Endothelial cell of umbilical vein (primary cell): Measurements from ENCODE around the gene BRWD1. TPM values are rescaled to one million over a fixed set of nuclear protein-coding genes. Genes with fewer than 3 reads are reported as not detected.

Source experiments
- BruUV-seq: library from RNA; stranded (reverse); fragments of 400-500 nt; replicated peaks from 2 replicates; lab custom pipeline; 2021; lab: Mats Ljungman, UMichigan
- CTCF ChIA-PET: fragments of 300-600, 350-600 bp; sonication (Branson Sonifier 250); formaldehyde crosslinking; loops from one replicate; lab custom pipeline; 2021; ENCODE audit warnings: antibody characterized with exemption, inconsistent platforms; lab: Charles Lee
- POLR2A ChIA-PET: fragments of 300-600, 350-600 bp; sonication (Branson Sonifier 250); formaldehyde crosslinking; loops from one replicate; lab custom pipeline; 2021; ENCODE audit warnings: antibody characterized with exemption, inconsistent platforms; lab: Charles Lee
- DNase-seq: peaks from one replicate; pipeline ENCODE4 v3.0.0-alpha.2; 2011; ENCODE audit warnings: low read depth, low spot score
- FAIRE-seq: peaks from 2 replicates; lab custom pipeline; 2011; peaks lifted over from hg19 to GRCh38; lab: Jason Lieb, UNC
- H2AFZ ChIP-seq: 2 replicates; pipeline ENCODE4 v1.6.0; 2012; ENCODE audit warnings: low read depth, low read length, control low read depth, inconsistent platforms
- H3K27ac ChIP-seq: 2 replicates; pipeline ENCODE4 v1.5.1; 2011; ENCODE audit warnings: low read depth, mild to moderate bottlenecking, control low read depth, low read length, moderate library complexity; ENCODE audit not compliant: insufficient read depth
- H3K27me3 ChIP-seq, 2 experiments: 2 replicates each; pipeline versions ENCODE4 v1.6.0 to v1.6.1; 2011; ENCODE audit warnings: low read length in 2 of 2, mixed read lengths in 1 of 2; ENCODE audit not compliant: control insufficient read depth in 2 of 2, insufficient read depth in 2 of 2
- H3K36me3 ChIP-seq, 2 experiments: 2 replicates in 1 of 2; 3 replicates in 1 of 2; pipeline ENCODE4 v1.5.1; 2011; ENCODE audit warnings: low read length in 2 of 2, mild to moderate bottlenecking in 1 of 2, moderate library complexity in 1 of 2; ENCODE audit not compliant: control insufficient read depth in 2 of 2, insufficient read depth in 2 of 2; ENCODE audit errors: extremely low read depth in 1 of 2
- H3K4me1 ChIP-seq: 3 replicates; pipeline ENCODE4 v1.5.1; 2011; ENCODE audit warnings: mild to moderate bottlenecking, low read length; ENCODE audit not compliant: control insufficient read depth, insufficient read depth; ENCODE audit errors: extremely low read depth
- H3K4me2 ChIP-seq: 2 replicates; pipeline ENCODE4 v1.6.1; 2011; ENCODE audit warnings: low read length, control low read depth, mixed read lengths; ENCODE audit not compliant: insufficient read depth
- H3K4me3 ChIP-seq, 3 experiments: fragments of 200-600 bp in 1 of 3; sonication (generic), shearing (Covaris generic) in 1 of 3; replicated peaks in 1 of 3; 2 replicates each; pipeline ENCODE4 v1.5.1; 2011 to 2016; ENCODE audit warnings: control low read depth in 3 of 3, low read length in 3 of 3, mild to moderate bottlenecking in 2 of 3, inconsistent platforms in 1 of 3, low read depth in 1 of 3, moderate library complexity in 1 of 3; ENCODE audit not compliant: insufficient read depth in 1 of 3
- H3K79me2 ChIP-seq: 2 replicates; pipeline ENCODE4 v1.6.0; 2012; ENCODE audit warnings: low read length, inconsistent platforms; ENCODE audit not compliant: control insufficient read depth, insufficient read depth
- H3K9ac ChIP-seq: replicated peaks from 2 replicates; pipeline ENCODE3; 2011; ENCODE audit warnings: low read length, control low read depth; ENCODE audit not compliant: insufficient read depth; ENCODE audit errors: extremely low read depth
- H3K9me1 ChIP-seq: replicated peaks from 3 replicates; pipeline ENCODE4 v1.6.0; 2011; ENCODE audit warnings: mild to moderate bottlenecking, low read length; ENCODE audit not compliant: control insufficient read depth, insufficient read depth; ENCODE audit errors: extremely low read depth
- H3K9me3 ChIP-seq: replicated peaks from 2 replicates; pipeline ENCODE4 v1.5.1; 2012; ENCODE audit warnings: low read length, inconsistent platforms; ENCODE audit not compliant: control insufficient read depth, insufficient read depth
- H4K20me1 ChIP-seq: replicated peaks from 2 replicates; pipeline ENCODE3; 2011; ENCODE audit warnings: mild to moderate bottlenecking, low read length; ENCODE audit not compliant: control insufficient read depth, insufficient read depth; ENCODE audit errors: extremely low read depth
- EZH2 ChIP-seq: IDR thresholded peaks from 2 replicates; pipeline ENCODE4 v1.6.1; 2012; ENCODE audit warnings: borderline replicate concordance, low read depth, mild to moderate bottlenecking, moderate library complexity, low read length, inconsistent platforms; ENCODE audit not compliant: severe bottlenecking
- FOS ChIP-seq: IDR thresholded peaks from 2 replicates; pipeline ENCODE4 v1.6.1; 2011; ENCODE audit warnings: mild to moderate bottlenecking, low read length, moderate library complexity, borderline replicate concordance; ENCODE audit not compliant: insufficient read depth
- GATA2 ChIP-seq: IDR thresholded peaks from 2 replicates; pipeline ENCODE4 v1.7.0; 2011; ENCODE audit warnings: low read depth, mild to moderate bottlenecking, moderate library complexity, mixed read lengths, low read length; ENCODE audit not compliant: insufficient read length, insufficient read depth
- JUN ChIP-seq: IDR thresholded peaks from 2 replicates; pipeline ENCODE4 v1.6.1; 2011; ENCODE audit warnings: borderline replicate concordance, low read depth; ENCODE audit not compliant: insufficient read length, insufficient read depth
- MYC ChIP-seq: IDR thresholded peaks from one replicate; pipeline ENCODE4 v1.6.1; 2011; ENCODE audit warnings: mild to moderate bottlenecking, low read depth, low read length
- POLR2A ChIP-seq: IDR thresholded peaks from 2 replicates; pipeline ENCODE4 v1.6.1; 2012; ENCODE audit warnings: low read depth, mild to moderate bottlenecking, control low read depth, low read length
- POLR2AphosphoS5 ChIP-seq: IDR thresholded peaks from 2 replicates; pipeline ENCODE4 v1.6.1; 2012; ENCODE audit warnings: low read depth, mild to moderate bottlenecking, control low read depth, low read length, moderate library complexity; ENCODE audit not compliant: insufficient read depth
- dilution Hi-C: fragments of 300-500 bp; cut with MboI; formaldehyde crosslinking; loops from one replicate; pipeline ENCODE4 v1.15.0; 2019; ENCODE audit warnings: low sequenced_read_pairs; ENCODE audit not compliant: extremely low pct_ligation_motif_present
- intact Hi-C: fragments of 100-400 bp; cut with micrococcal nuclease; formaldehyde crosslinking; loops from one replicate; pipeline ENCODE4 v1.10.0; 2022
- polyA plus RNA-seq, 4 experiments: library from polyadenylated mRNA; depleted of rRNA in 3 of 4; stranded (reverse) in 3 of 4; unstranded in 1 of 4; fragments of >200 nt; gene quantifications; 2 replicates each; pipeline versions ENCODE4 v1.2.1 to v1.2.3, GENCODE V29; 2011 to 2012; ENCODE audit warnings: missing spikeins in 1 of 4
- total RNA-seq: library from RNA; stranded (reverse); gene quantifications from 2 replicates; pipeline ENCODE4 v1.2.3, GENCODE V29; 2021
- TF ChIP-seq, protein P1 (sequence below), 2 donors: IDR thresholded peaks; 1 replicate in 1 of 2; 2 replicates in 1 of 2; pipeline ENCODE4 v1.5.1; 2011; ENCODE audit warnings: low read length in 2 of 2, mild to moderate bottlenecking in 2 of 2, moderate library complexity in 2 of 2, control low read depth in 1 of 2, inconsistent platforms in 1 of 2, low read depth in 1 of 2; ENCODE audit not compliant: insufficient read depth in 1 of 2; ENCODE audit errors: extremely low read depth in 1 of 2
- TF ChIP-seq, protein P2 (sequence below): IDR thresholded peaks from 2 replicates; pipeline ENCODE4 v1.6.1; 2011; ENCODE audit not compliant: insufficient read depth, insufficient read length

The BRWD1 gene
- total and polyA plus RNA-seq, 2 donors (not counting 3 experiments of a cell fraction or from before 2014, with no cell fraction given) = 6.1 to 33.2 TPM

- POLR2A ChIA-PET = interaction anchor here (0.5 to 1.1 kb wide), 4 partner anchors 28 to 46 kb away, joined by 3 to 7 read pairs (median 6); partner anchors contain the start of gene BRWD1
- Histone ChIP-seq H2AFZ (no peak overlapping the region), H3K27me3 (no peaks in the 10 kb centered on the region), H3K9ac (peak overlapping the region; percentile 92), H3K79me2 (peaks cover 37% of the 10 kb centered on the region), H3K27ac (peak overlapping the region; percentile 91), H4K20me1 (peaks cover 7% of the 10 kb centered on the region), H3K4me1 (peaks cover 34% of the 10 kb centered on the region), H3K4me2 (peak overlapping the region; percentile 100), H3K9me3 (no peaks in the 10 kb centered on the region), H3K36me3 (peaks cover 9 to 23% of the 10 kb centered on the region in 2 experiments), H3K9me1 (no peaks in the 10 kb centered on the region), H3K4me3 (peak overlapping the region; percentile 99 to 100 (median 99))
- dilution Hi-C loops (no loop called here), intact Hi-C loops (no loop called here)
- BruUV-seq = no TSS peak
- CTCF ChIA-PET = interaction anchor here (1.1 to 2.7 kb wide), 8 partner anchors 9 to 44 kb away, joined by 3 to 26 read pairs (median 5); a partner anchor contains a TSS
- DNase-seq (peak; percentile 22), FAIRE-seq (no peak)
- TF ChIP-seq GATA2 (no peak), JUN (no peak), POLR2A (no peak), FOS (no peak), MYC (no peak), EZH2 (no peak), POLR2AphosphoS5 (no peak)
- TF ChIP-seq, protein P1, sequence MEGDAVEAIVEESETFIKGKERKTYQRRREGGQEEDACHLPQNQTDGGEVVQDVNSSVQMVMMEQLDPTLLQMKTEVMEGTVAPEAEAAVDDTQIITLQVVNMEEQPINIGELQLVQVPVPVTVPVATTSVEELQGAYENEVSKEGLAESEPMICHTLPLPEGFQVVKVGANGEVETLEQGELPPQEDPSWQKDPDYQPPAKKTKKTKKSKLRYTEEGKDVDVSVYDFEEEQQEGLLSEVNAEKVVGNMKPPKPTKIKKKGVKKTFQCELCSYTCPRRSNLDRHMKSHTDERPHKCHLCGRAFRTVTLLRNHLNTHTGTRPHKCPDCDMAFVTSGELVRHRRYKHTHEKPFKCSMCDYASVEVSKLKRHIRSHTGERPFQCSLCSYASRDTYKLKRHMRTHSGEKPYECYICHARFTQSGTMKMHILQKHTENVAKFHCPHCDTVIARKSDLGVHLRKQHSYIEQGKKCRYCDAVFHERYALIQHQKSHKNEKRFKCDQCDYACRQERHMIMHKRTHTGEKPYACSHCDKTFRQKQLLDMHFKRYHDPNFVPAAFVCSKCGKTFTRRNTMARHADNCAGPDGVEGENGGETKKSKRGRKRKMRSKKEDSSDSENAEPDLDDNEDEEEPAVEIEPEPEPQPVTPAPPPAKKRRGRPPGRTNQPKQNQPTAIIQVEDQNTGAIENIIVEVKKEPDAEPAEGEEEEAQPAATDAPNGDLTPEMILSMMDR (IDR thresholded peaks at IDR 0.05; ENCODE audit: extremely low read depth in 1 of 2, insufficient read depth in 1 of 2, low read depth in 1 of 2, low read length in 2 of 2) = no peak
- TF ChIP-seq, protein P2, sequence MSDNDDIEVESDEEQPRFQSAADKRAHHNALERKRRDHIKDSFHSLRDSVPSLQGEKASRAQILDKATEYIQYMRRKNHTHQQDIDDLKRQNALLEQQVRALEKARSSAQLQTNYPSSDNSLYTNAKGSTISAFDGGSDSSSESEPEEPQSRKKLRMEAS = no peak
These were observed 34.1 kb upstream of the BRWD1 start for GRCh38 chr21:39347537-39347936.
